ENCODE results near the gene PPP2CA. TPM values are rescaled to one million over a fixed set of nuclear protein-coding genes. Genes with fewer than 3 reads are reported as not detected.
A peak's percentile ranks its signal among the peaks of the same experiment; 100 is the strongest.
"Not testable (repeated sequence)": the region's sequence is repeated elsewhere in the genome, so short reads cannot be mapped to it uniquely, and the experiment has no call there.

Gene PPP2CA
- total RNA-seq, 2 experiments from 2014 or later, result 158 to 167 TPM

- DNase-seq (no peak), ATAC-seq (no peak)
- Mint-ChIP-seq H3K4me1 (ENCODE audit: low read depth) (no peaks in the 10 kb centered on the region), H3K27ac (no peak overlapping the region), H3K4me3 (no peak overlapping the region), H3K27me3 (ENCODE audit: low read depth) (peaks cover 29% of the 10 kb centered on the region), H3K36me3 (ENCODE audit: low read depth) (no peaks in the 10 kb centered on the region), H3K9me3 (ENCODE audit: insufficient read depth) (no peaks in the 10 kb centered on the region)
- ChIA-PET CTCF (interaction anchor here (0.7 to 0.9 kb wide), 2 partner anchors 10 to 12 kb away, joined by 3 to 4 read pairs; partner anchors contain the start of gene PPP2CA), POLR2A (interaction anchor here (0.6 to 1.5 kb wide), 3 partner anchors 11 to 1036 kb away, joined by 3 to 17 read pairs (median 4); partner anchors contain the start of gene PPP2CA)
Observed at GRCh38 chr5:134236820-134237219, 10.9 kb upstream of the PPP2CA start.

- ATAC-seq, result no peak
- CTCF ChIA-PET, result interaction anchor here (0.7 to 0.9 kb wide), 2 partner anchors 10 to 11 kb away, joined by 3 to 4 read pairs; partner anchors contain the start of gene PPP2CA
- POLR2A ChIA-PET, result interaction anchor here (0.6 to 1.5 kb wide), 3 partner anchors 10 to 1037 kb away, joined by 3 to 17 read pairs (median 4); partner anchors contain the start of gene PPP2CA
- Mint-ChIP-seq H3K36me3 (ENCODE audit: low read depth) (no peaks in the 10 kb centered on the region), H3K9me3 (ENCODE audit: insufficient read depth) (no peaks in the 10 kb centered on the region), H3K27ac (no peak overlapping the region), H3K27me3 (ENCODE audit: low read depth) (peaks cover 29% of the 10 kb centered on the region), H3K4me3 (no peak overlapping the region), H3K4me1 (ENCODE audit: low read depth) (no peaks in the 10 kb centered on the region)
- no peak for DNase-seq
Observed at GRCh38 chr5:134236318-134236717, 10.4 kb upstream of the PPP2CA start.

- H3K9me3 Mint-ChIP-seq (ENCODE audit: insufficient read depth), result no peaks in the 10 kb centered on the region
- H3K4me1 Mint-ChIP-seq (ENCODE audit: low read depth), result peaks cover 21% of the 10 kb centered on the region
- ChIA-PET POLR2A (interaction anchor here (1.2 kb wide), 1 partner anchor 52 kb away, joined by 6 read pairs; the partner anchor contains the start of gene SKP1), CTCF (interaction anchor here (1.1 to 1.6 kb wide), 2 partner anchors 9 to 45 kb away, joined by 4 read pairs; no protein-coding TSS in a partner anchor)
- H3K36me3 Mint-ChIP-seq (ENCODE audit: low read depth), result peaks cover 19% of the 10 kb centered on the region
- no peak overlapping the region for H3K4me3 Mint-ChIP-seq
- ATAC-seq (no peak), DNase-seq (no peak)
- H3K27me3 Mint-ChIP-seq (ENCODE audit: low read depth), result peaks cover 4% of the 10 kb centered on the region
- H3K27ac Mint-ChIP-seq, result no peak overlapping the region
Observed at GRCh38 chr5:134228624-134229023, 2.8 kb upstream of the PPP2CA start.

- H3K27me3 Mint-ChIP-seq (ENCODE audit: low read depth), result peaks cover 3% of the 10 kb centered on the region
- no peak for ATAC-seq
Observed at GRCh38 chr5:134227776-134228175, 1.9 kb upstream of the PPP2CA start.

GRCh38 chr5:134227259-134227658, 1.4 kb upstream of the PPP2CA start:
- Mint-ChIP-seq H3K4me1 (ENCODE audit: low read depth) (peaks cover 32% of the 10 kb centered on the region), H3K36me3 (ENCODE audit: low read depth) (peaks cover 24% of the 10 kb centered on the region)
- no peak for DNase-seq

More at GRCh38 chr5:134227776-134228175, 1.9 kb upstream of the PPP2CA start:
- ChIA-PET CTCF (interaction anchor here (1.6 to 2.0 kb wide), 2 partner anchors 10 to 188 kb away, joined by 4 to 7 read pairs; no protein-coding TSS in a partner anchor), POLR2A (interaction anchor here (0.7 to 7.0 kb wide), 4 partner anchors 17 to 431 kb away, joined by 3 to 78 read pairs (median 4); partner anchors contain the start of genes CDKN2AIPNL and SKP1)
- Mint-ChIP-seq H3K36me3 (ENCODE audit: low read depth) (peaks cover 22% of the 10 kb centered on the region), H3K9me3 (ENCODE audit: insufficient read depth) (no peaks in the 10 kb centered on the region), H3K4me3 (peak overlapping the region; percentile 96), H3K27ac (peak overlapping the region; percentile 99), H3K4me1 (ENCODE audit: low read depth) (peaks cover 27% of the 10 kb centered on the region)
- DNase-seq, result no peak

GRCh38 chr5:134226441-134227192, 744 bp upstream of the PPP2CA start:
- Mint-ChIP-seq H3K4me1 (ENCODE audit: low read depth) (peaks cover 36% of the 10 kb centered on the region), H3K27ac (peak overlapping the region; percentile 99), H3K36me3 (ENCODE audit: low read depth) (peaks cover 29% of the 10 kb centered on the region), H3K27me3 (ENCODE audit: low read depth) (no peaks in the 10 kb centered on the region), H3K9me3 (ENCODE audit: insufficient read depth) (no peaks in the 10 kb centered on the region), H3K4me3 (peak overlapping the region; percentile 96)
- ChIA-PET CTCF (interaction anchor here (0.6 to 3.0 kb wide), 16 partner anchors 10 to 360 kb away, joined by 3 to 14 read pairs (median 4); partner anchors contain the start of gene UBE2B), POLR2A (interaction anchor here (0.6 to 7.0 kb wide), 23 partner anchors 9 to 678 kb away, joined by 3 to 78 read pairs (median 5); partner anchors contain the start of genes C5orf24, CDKN2AIPNL, PCBD2 and SEC24A)
- peak; percentile 56 for ATAC-seq
- peak; percentile 82 for DNase-seq

More at GRCh38 chr5:134227259-134227658, 1.4 kb upstream of the PPP2CA start:
- H3K9me3 Mint-ChIP-seq (ENCODE audit: insufficient read depth), result no peaks in the 10 kb centered on the region
- H3K4me3 Mint-ChIP-seq, result peak overlapping the region; percentile 96
- ChIA-PET CTCF (interaction anchor here (1.1 to 3.0 kb wide), 7 partner anchors 9 to 359 kb away, joined by 3 to 14 read pairs (median 5); no protein-coding TSS in a partner anchor), POLR2A (interaction anchor here (0.7 to 7.0 kb wide), 8 partner anchors 9 to 677 kb away, joined by 3 to 78 read pairs (median 8); partner anchors contain the start of genes CDKN2AIPNL, PCBD2, SKP1 and UBE2B)
- ATAC-seq, result no peak
- H3K27me3 Mint-ChIP-seq (ENCODE audit: low read depth), result no peaks in the 10 kb centered on the region
- H3K27ac Mint-ChIP-seq, result peak overlapping the region; percentile 99

- Mint-ChIP-seq H3K27me3 (ENCODE audit: low read depth) (no peaks in the 10 kb centered on the region), H3K9me3 (ENCODE audit: insufficient read depth) (no peaks in the 10 kb centered on the region), H3K4me3 (peak overlapping the region; percentile 96), H3K4me1 (ENCODE audit: low read depth) (peaks cover 46% of the 10 kb centered on the region), H3K27ac (peak overlapping the region; percentile 99), H3K36me3 (ENCODE audit: low read depth) (peaks cover 41% of the 10 kb centered on the region)
- peak; percentile 73 for DNase-seq
- peak; percentile 53 for ATAC-seq
- ChIA-PET CTCF (interaction anchor here (0.6 to 3.0 kb wide), 21 partner anchors 9 to 546 kb away, joined by 3 to 14 read pairs (median 5); partner anchors contain the start of gene UBE2B), POLR2A (interaction anchor here (0.7 to 7.0 kb wide), 21 partner anchors 10 to 679 kb away, joined by 3 to 78 read pairs (median 5); partner anchors contain the start of genes CAMLG, CDKN2AIPNL, PCBD2 and SEC24A)
Observed at GRCh38 chr5:134224888-134225779, 739 bp downstream of the PPP2CA start.

- peaks cover 59% of the 10 kb centered on the region for H3K4me1 Mint-ChIP-seq (ENCODE audit: low read depth)
Observed at GRCh38 chr5:134223406-134224248, 2.2 kb downstream of the PPP2CA start.

GRCh38 chr5:134221690-134222089, 4.2 kb downstream of the PPP2CA start:
- Mint-ChIP-seq H3K36me3 (ENCODE audit: low read depth) (peaks cover 56% of the 10 kb centered on the region), H3K4me1 (ENCODE audit: low read depth) (peaks cover 52% of the 10 kb centered on the region)
- ChIA-PET POLR2A (interaction anchor here (1.0 to 7.0 kb wide), 2 partner anchors 13 to 46 kb away, joined by 3 to 78 read pairs; partner anchors contain the start of gene SKP1), CTCF (interaction anchor here (1.5 to 3.3 kb wide), 4 partner anchors 10 to 366 kb away, joined by 4 to 16 read pairs (median 6); no protein-coding TSS in a partner anchor)
- H3K4me3 Mint-ChIP-seq; ATAC-seq; H3K27me3 Mint-ChIP-seq (ENCODE audit: low read depth); DNase-seq; H3K9me3 Mint-ChIP-seq (ENCODE audit: insufficient read depth); H3K27ac Mint-ChIP-seq: not testable (repeated sequence)

More at GRCh38 chr5:134223406-134224248, 2.2 kb downstream of the PPP2CA start:
- Mint-ChIP-seq H3K4me3 (peak overlapping the region; percentile 96), H3K27me3 (ENCODE audit: low read depth) (no peaks in the 10 kb centered on the region), H3K9me3 (ENCODE audit: insufficient read depth) (no peaks in the 10 kb centered on the region), H3K27ac (peak overlapping the region; percentile 99), H3K36me3 (ENCODE audit: low read depth) (peaks cover 52% of the 10 kb centered on the region)
- ChIA-PET CTCF (interaction anchor here (0.6 to 3.3 kb wide), 8 partner anchors 13 to 364 kb away, joined by 3 to 16 read pairs (median 4); no protein-coding TSS in a partner anchor), POLR2A (interaction anchor here (7.0 kb wide), 1 partner anchor 48 kb away, joined by 78 read pairs; the partner anchor contains the start of gene SKP1)
- no peak for DNase-seq
- ATAC-seq, result no peak

GRCh38 chr5:134215757-134216156, 10.1 kb downstream of the PPP2CA start:
- ChIA-PET POLR2A (interaction anchor here (1.9 kb wide), 1 partner anchor 10 kb away, joined by 8 read pairs; the partner anchor contains the start of gene PPP2CA), CTCF (interaction anchor here (1.8 kb wide), 1 partner anchor 11 kb away, joined by 5 read pairs; the partner anchor contains the start of gene PPP2CA)
- DNase-seq (no peak), ATAC-seq (no peak)
- no peak overlapping the region for H3K4me3 Mint-ChIP-seq
- H3K9me3 Mint-ChIP-seq (ENCODE audit: insufficient read depth), result no peaks in the 10 kb centered on the region
- H3K27ac Mint-ChIP-seq, result peak overlapping the region; percentile 30
- peaks cover 40% of the 10 kb centered on the region for H3K4me1 Mint-ChIP-seq (ENCODE audit: low read depth)
- no peaks in the 10 kb centered on the region for H3K27me3 Mint-ChIP-seq (ENCODE audit: low read depth)
- peaks cover 36% of the 10 kb centered on the region for H3K36me3 Mint-ChIP-seq (ENCODE audit: low read depth)
